HCT116 (cell line): ENCODE measurements around the gene USP9X. TPM values are rescaled to one million over a fixed set of nuclear protein-coding genes. Genes with fewer than 3 reads are reported as not detected.

Experiments
- ATAC-seq: fragments of 200-7000 bp; cut with Tn5 transposase; 2 replicates; pipeline ENCODE4 v1.9.1; 2020; ENCODE audit warnings: mild to moderate bottlenecking, moderate library complexity
- BruUV-seq: library from RNA; stranded (reverse); fragments of 400-500 nt; replicated peaks from 2 replicates; lab custom pipeline; 2021; lab: Mats Ljungman, UMichigan
- CTCF ChIA-PET: fragments of 300-600 bp; sonication (Branson Sonifier 250); formaldehyde crosslinking; loops from one replicate; lab custom pipeline; 2021; ENCODE audit warnings: antibody characterized with exemption; lab: Charles Lee
- POLR2A ChIA-PET: fragments of 300-600, 350-600 bp; sonication (Branson Sonifier 250); formaldehyde crosslinking; loops from one replicate; lab custom pipeline; 2021; ENCODE audit warnings: antibody characterized with exemption; lab: Charles Lee
- RAD21 ChIA-PET, 2 experiments: fragments of 300-600 bp; sonication (Branson Sonifier 250); formaldehyde crosslinking; loops; one replicate each; lab custom pipeline; 2023; ENCODE audit warnings: low total read pairs in 2 of 2; ENCODE audit not compliant: uncharacterized antibody in 2 of 2, unreplicated experiment in 2 of 2, low non-redundant PET in 1 of 2; lab: Charles Lee
- DNase-seq: peaks from one replicate; pipeline ENCODE4 v3.0.0-alpha.2; 2010; ENCODE audit warnings: low read depth, low spot score
- H2AFZ ChIP-seq: fragments of 200-600 bp; shearing (Covaris generic), sonication (generic); 2 replicates; pipeline ENCODE4 v1.6.1; 2017; ENCODE audit warnings: low read depth, mixed run types, mixed read lengths, antibody characterized with exemption, low read length; ENCODE audit not compliant: poor library complexity, severe bottlenecking
- H3K27ac ChIP-seq: 2 replicates; pipeline ENCODE4 v1.5.1; 2012; ENCODE audit warnings: low read depth, low read length
- H3K27me3 ChIP-seq: fragments of 200-600 bp; sonication (generic); 2 replicates; pipeline ENCODE4 v1.6.1; 2016; ENCODE audit warnings: mixed run types, low read length, mixed read lengths; ENCODE audit not compliant: insufficient read depth
- H3K36me3 ChIP-seq, 2 experiments: fragments of 200-500 bp in 1 of 2; fragments of 200-600 bp in 1 of 2; sonication (Bioruptor generic) in 1 of 2; sonication (generic) in 1 of 2; 2 replicates each; pipeline versions ENCODE4 v1.5.1 to v1.6.1; 2014 to 2016; ENCODE audit warnings: low read length in 2 of 2, inconsistent platforms in 1 of 2, mixed read lengths in 1 of 2, mixed run types in 1 of 2; ENCODE audit not compliant: insufficient read depth in 2 of 2, control insufficient read depth in 1 of 2
- H3K4me1 ChIP-seq, 2 experiments: fragments of 200-600 bp in 1 of 2; sonication (generic) in 1 of 2; 2 replicates each; pipeline versions ENCODE4 v1.5.1 to v1.6.1; 2012 to 2017; ENCODE audit warnings: low read length in 2 of 2, inconsistent platforms in 1 of 2, mild to moderate bottlenecking in 1 of 2, mixed read lengths in 1 of 2, mixed run types in 1 of 2, moderate library complexity in 1 of 2; ENCODE audit not compliant: insufficient read depth in 2 of 2, control insufficient read depth in 1 of 2
- H3K4me2 ChIP-seq: fragments of 200-600 bp; sonication (generic); 2 replicates; pipeline ENCODE4 v1.6.1; 2017; ENCODE audit warnings: mixed run types, low read length, mixed read lengths
- H3K4me3 ChIP-seq, 2 experiments: fragments of 200-600 bp in 1 of 2; sonication (generic) in 1 of 2; replicated peaks in 1 of 2; 2 replicates each; pipeline ENCODE4 v1.5.1; 2011 to 2016; ENCODE audit warnings: low read length in 2 of 2, control low read depth in 1 of 2, low read depth in 1 of 2, mild to moderate bottlenecking in 1 of 2, mixed read lengths in 1 of 2, mixed run types in 1 of 2
- H3K79me2 ChIP-seq: fragments of 200-600 bp; sonication (generic); 2 replicates; pipeline ENCODE4 v1.6.1; 2017; ENCODE audit warnings: mild to moderate bottlenecking, mixed run types, low read length, moderate library complexity, mixed read lengths; ENCODE audit not compliant: insufficient read depth
- H3K9ac ChIP-seq: fragments of 200-600 bp; sonication (generic); 2 replicates; pipeline ENCODE4 v1.6.1; 2016; ENCODE audit warnings: low read length, mixed read lengths
- H3K9me2 ChIP-seq: fragments of 200-600 bp; sonication (generic), shearing (Covaris generic); 2 replicates; pipeline ENCODE4 v1.6.1; 2017; ENCODE audit warnings: mixed run types, mild to moderate bottlenecking, moderate library complexity; ENCODE audit not compliant: insufficient read depth
- H3K9me3 ChIP-seq, 2 experiments: fragments of 200-500 bp in 1 of 2; fragments of 200-600 bp in 1 of 2; sonication (Bioruptor generic) in 1 of 2; sonication (generic) in 1 of 2; 2 replicates each; pipeline ENCODE4 v1.6.1; 2014 to 2017; ENCODE audit warnings: low read length in 2 of 2, mixed read lengths in 2 of 2, inconsistent platforms in 1 of 2, low read depth in 1 of 2, mild to moderate bottlenecking in 1 of 2, mixed run types in 1 of 2, moderate library complexity in 1 of 2; ENCODE audit not compliant: control insufficient read depth in 1 of 2, insufficient read depth in 1 of 2
- H4K20me1 ChIP-seq: fragments of 200-600 bp; sonication (generic), shearing (Covaris generic); 2 replicates; pipeline ENCODE4 v1.6.1; 2017; ENCODE audit warnings: mixed run types, mild to moderate bottlenecking, moderate library complexity; ENCODE audit not compliant: insufficient read depth
- EZH2phosphoT487 ChIP-seq: fragments of 200-600 bp; IDR thresholded peaks from 2 replicates; pipeline ENCODE4 v1.6.1; 2018; ENCODE audit warnings: antibody characterized with exemption, borderline replicate concordance
- JUND ChIP-seq: IDR thresholded peaks from 2 replicates; pipeline ENCODE4 v1.6.1; 2012
- POLR2A ChIP-seq: IDR thresholded peaks from 2 replicates; pipeline ENCODE4 v1.7.0; 2011; ENCODE audit warnings: borderline replicate concordance; ENCODE audit not compliant: insufficient read depth, insufficient read length; ENCODE audit errors: extremely low read depth
- RAD21 ChIP-seq: IDR thresholded peaks from 2 replicates; pipeline ENCODE4 v1.6.1; 2012; ENCODE audit warnings: low read depth, mild to moderate bottlenecking
- SIN3A ChIP-seq: IDR thresholded peaks from 2 replicates; pipeline ENCODE4 v1.6.1; 2012; ENCODE audit warnings: low read depth
- SP1 ChIP-seq: IDR thresholded peaks from 2 replicates; pipeline ENCODE4 v1.6.1; 2012; ENCODE audit warnings: low read depth
- TCF7L2 ChIP-seq: IDR thresholded peaks from 2 replicates; pipeline ENCODE4 v1.7.0; 2011; ENCODE audit warnings: borderline replicate concordance, inconsistent platforms; ENCODE audit not compliant: insufficient read depth, insufficient read length; ENCODE audit errors: extremely low read depth
- YY1 ChIP-seq: IDR thresholded peaks from 2 replicates; pipeline ENCODE4 v1.6.1; 2011; ENCODE audit warnings: low read length, low read depth, moderate library complexity, mild to moderate bottlenecking; ENCODE audit not compliant: insufficient replicate concordance; ENCODE audit errors: extremely low read depth
- ZFX ChIP-seq: fragments of 450-650 bp; IDR thresholded peaks from 2 replicates; pipeline ENCODE4 v1.6.1; 2017
- ZNF274 ChIP-seq: fragments of 200-500 bp; sonication (Bioruptor generic); IDR thresholded peaks from 2 replicates; pipeline ENCODE4 v1.6.1; 2014; ENCODE audit warnings: mild to moderate bottlenecking, low read depth, low read length, inconsistent platforms
- intact Hi-C: fragments of 100-400 bp; cut with micrococcal nuclease; formaldehyde crosslinking; loops from 2 replicates; pipeline ENCODE4 v1.10.0; 2022
- total RNA-seq: library from RNA; stranded (reverse); gene quantifications from one replicate; pipeline ENCODE4 v1.2.1, GENCODE V29; 2021; ENCODE audit not compliant: unreplicated experiment
- TF ChIP-seq, protein P1 (sequence below): IDR thresholded peaks from 2 replicates; pipeline ENCODE4 v1.6.1; 2011; ENCODE audit warnings: mild to moderate bottlenecking, low read length, moderate library complexity; ENCODE audit not compliant: insufficient replicate concordance; ENCODE audit errors: extremely low read depth
- TF ChIP-seq, protein P2 (sequence below), 3 experiments: fragments of 200-600 bp in 1 of 3; sonication (generic) in 1 of 3; IDR thresholded peaks in 2 of 3; conservative IDR thresholded peaks in 1 of 3; 2 replicates each; pipeline ENCODE4 v1.5.1; 2012 to 2017; ENCODE audit warnings: low read depth in 2 of 3, low read length in 2 of 3, antibody characterized with exemption in 1 of 3, borderline replicate concordance in 1 of 3, control low read depth in 1 of 3, mild to moderate bottlenecking in 1 of 3, mixed read lengths in 1 of 3, mixed run types in 1 of 3, moderate library complexity in 1 of 3; ENCODE audit not compliant: insufficient read depth in 1 of 3
- TF ChIP-seq, protein P3 (sequence below): IDR thresholded peaks from 2 replicates; pipeline ENCODE4 v1.6.1; 2012

Gene USP9X
- total RNA-seq, 1 experiment from 2014 or later: 52.4 TPM

DNA sequence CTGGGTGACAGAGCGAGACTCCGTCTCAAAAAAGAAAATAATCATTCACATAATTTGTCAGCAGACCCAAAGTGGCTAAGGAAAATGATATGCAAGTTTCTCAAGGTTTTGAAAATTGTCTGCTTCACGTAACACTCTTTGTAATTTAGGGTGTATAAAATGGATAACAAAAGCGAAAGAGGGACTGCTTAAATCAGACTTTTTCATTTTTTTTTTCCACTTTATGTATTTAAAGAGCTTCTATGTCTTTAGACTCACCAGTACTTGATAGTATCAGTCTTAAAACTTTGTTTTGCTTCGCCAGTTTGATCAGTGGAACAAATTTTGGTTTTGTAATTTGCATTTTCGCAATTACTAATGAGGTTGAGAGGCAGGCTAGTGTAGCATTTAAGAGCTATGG, 34.6 kb downstream of the USP9X start:
- POLR2A ChIA-PET: no interaction called here
- intact Hi-C loops: loop anchor here (5.0 to 10.0 kb wide), 2 partner anchors 243 to 465 kb away; no protein-coding TSS in a partner anchor
- CTCF ChIA-PET: interaction anchor here (0.8 kb wide), 1 partner anchor 17 kb away, joined by 4 read pairs; no protein-coding TSS in a partner anchor
- ATAC-seq (no peak), DNase-seq (no peak)
- Histone ChIP-seq H3K4me3 (no peak overlapping the region), H3K4me2 (no peak overlapping the region), H3K9me2 (no peaks in the 10 kb centered on the region), H4K20me1 (no peaks in the 10 kb centered on the region; the same call in 1 of the 2 replicates), H3K27me3 (no peaks in the 10 kb centered on the region), H3K36me3 (no peaks in the 10 kb centered on the region), H2AFZ (no peak overlapping the region), H3K79me2 (peaks cover 86% of the 10 kb centered on the region), H3K9ac (no peak overlapping the region), H3K27ac (no peak overlapping the region), H3K4me1 (peaks cover 0 to 4% of the 10 kb centered on the region in 2 experiments; a peak in 2 of 4 replicates), H3K9me3 (no peaks in the 10 kb centered on the region)
- no TSS peak for BruUV-seq
- RAD21 ChIA-PET: no interaction called here
- no peak for TF ChIP-seq POLR2A
- no peak for TF ChIP-seq ZNF274
- no peak for TF ChIP-seq ZFX
- TF ChIP-seq RAD21: no peak
- TF ChIP-seq SIN3A: no peak
- TF ChIP-seq, protein P1, sequence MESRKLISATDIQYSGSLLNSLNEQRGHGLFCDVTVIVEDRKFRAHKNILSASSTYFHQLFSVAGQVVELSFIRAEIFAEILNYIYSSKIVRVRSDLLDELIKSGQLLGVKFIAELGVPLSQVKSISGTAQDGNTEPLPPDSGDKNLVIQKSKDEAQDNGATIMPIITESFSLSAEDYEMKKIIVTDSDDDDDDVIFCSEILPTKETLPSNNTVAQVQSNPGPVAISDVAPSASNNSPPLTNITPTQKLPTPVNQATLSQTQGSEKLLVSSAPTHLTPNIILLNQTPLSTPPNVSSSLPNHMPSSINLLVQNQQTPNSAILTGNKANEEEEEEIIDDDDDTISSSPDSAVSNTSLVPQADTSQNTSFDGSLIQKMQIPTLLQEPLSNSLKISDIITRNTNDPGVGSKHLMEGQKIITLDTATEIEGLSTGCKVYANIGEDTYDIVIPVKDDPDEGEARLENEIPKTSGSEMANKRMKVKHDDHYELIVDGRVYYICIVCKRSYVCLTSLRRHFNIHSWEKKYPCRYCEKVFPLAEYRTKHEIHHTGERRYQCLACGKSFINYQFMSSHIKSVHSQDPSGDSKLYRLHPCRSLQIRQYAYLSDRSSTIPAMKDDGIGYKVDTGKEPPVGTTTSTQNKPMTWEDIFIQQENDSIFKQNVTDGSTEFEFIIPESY: no peak
- no peak for TF ChIP-seq YY1

DNA sequence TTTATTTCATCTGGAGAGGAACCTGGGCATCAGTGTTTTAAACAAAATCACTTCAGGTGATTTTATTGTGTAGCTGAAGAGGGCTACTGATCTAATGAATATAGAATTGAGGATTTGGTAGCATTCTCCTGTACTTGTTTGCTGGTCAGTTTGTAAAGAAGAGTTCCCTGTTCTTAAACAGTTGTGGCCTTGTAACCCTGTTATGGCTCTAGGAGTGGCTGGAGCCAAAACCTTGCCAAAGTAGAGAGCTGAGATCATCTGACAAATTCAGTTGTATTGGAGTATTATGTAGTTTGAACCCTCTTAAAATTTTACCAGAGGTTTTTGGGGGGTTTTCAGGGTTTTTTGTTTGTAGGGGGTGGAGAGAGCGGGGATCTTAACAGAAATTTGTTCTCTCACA, 36.5 kb downstream of the USP9X start:
- Histone ChIP-seq H4K20me1 (no peaks in the 10 kb centered on the region), H3K9ac (no peak overlapping the region), H3K4me3 (no peak overlapping the region), H3K9me3 (no peaks in the 10 kb centered on the region), H3K79me2 (peaks cover 81% of the 10 kb centered on the region), H3K4me2 (no peak overlapping the region), H3K36me3 (no peaks in the 10 kb centered on the region), H2AFZ (no peak overlapping the region), H3K9me2 (no peaks in the 10 kb centered on the region), H3K27me3 (no peaks in the 10 kb centered on the region), H3K27ac (no peak overlapping the region), H3K4me1 (no peaks in the 10 kb centered on the region)
- DNase-seq (no peak), ATAC-seq (no peak)
- CTCF ChIA-PET: no interaction called here
- intact Hi-C loops: no loop called here
- POLR2A ChIA-PET: no interaction called here
- RAD21 ChIA-PET: no interaction called here
- no TSS peak for BruUV-seq
- TF ChIP-seq, protein P2, sequence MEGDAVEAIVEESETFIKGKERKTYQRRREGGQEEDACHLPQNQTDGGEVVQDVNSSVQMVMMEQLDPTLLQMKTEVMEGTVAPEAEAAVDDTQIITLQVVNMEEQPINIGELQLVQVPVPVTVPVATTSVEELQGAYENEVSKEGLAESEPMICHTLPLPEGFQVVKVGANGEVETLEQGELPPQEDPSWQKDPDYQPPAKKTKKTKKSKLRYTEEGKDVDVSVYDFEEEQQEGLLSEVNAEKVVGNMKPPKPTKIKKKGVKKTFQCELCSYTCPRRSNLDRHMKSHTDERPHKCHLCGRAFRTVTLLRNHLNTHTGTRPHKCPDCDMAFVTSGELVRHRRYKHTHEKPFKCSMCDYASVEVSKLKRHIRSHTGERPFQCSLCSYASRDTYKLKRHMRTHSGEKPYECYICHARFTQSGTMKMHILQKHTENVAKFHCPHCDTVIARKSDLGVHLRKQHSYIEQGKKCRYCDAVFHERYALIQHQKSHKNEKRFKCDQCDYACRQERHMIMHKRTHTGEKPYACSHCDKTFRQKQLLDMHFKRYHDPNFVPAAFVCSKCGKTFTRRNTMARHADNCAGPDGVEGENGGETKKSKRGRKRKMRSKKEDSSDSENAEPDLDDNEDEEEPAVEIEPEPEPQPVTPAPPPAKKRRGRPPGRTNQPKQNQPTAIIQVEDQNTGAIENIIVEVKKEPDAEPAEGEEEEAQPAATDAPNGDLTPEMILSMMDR (IDR thresholded peaks at IDR 0.05 in 2 of 3, conservative IDR thresholded peaks at IDR 0.05 in 1 of 3; ENCODE audit: borderline replicate concordance in 1 of 3, insufficient read depth in 1 of 3, low read depth in 2 of 3, low read length in 2 of 3): no peak
- TF ChIP-seq TCF7L2 (no peak), JUND (no peak), POLR2A (no peak), SP1 (no peak), RAD21 (no peak), SIN3A (no peak), EZH2phosphoT487 (no peak), ZFX (no peak)
- TF ChIP-seq, protein P1: no peak
- TF ChIP-seq, protein P3, sequence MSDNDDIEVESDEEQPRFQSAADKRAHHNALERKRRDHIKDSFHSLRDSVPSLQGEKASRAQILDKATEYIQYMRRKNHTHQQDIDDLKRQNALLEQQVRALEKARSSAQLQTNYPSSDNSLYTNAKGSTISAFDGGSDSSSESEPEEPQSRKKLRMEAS: no peak
